T-helper 9 cell (primary cell): ENCODE data around the gene PRC1.

Source experiments
- DNase-seq: peaks from one replicate; pipeline ENCODE4 v3.0.0-alpha.2; 2020

PRC1 gene

DNA sequence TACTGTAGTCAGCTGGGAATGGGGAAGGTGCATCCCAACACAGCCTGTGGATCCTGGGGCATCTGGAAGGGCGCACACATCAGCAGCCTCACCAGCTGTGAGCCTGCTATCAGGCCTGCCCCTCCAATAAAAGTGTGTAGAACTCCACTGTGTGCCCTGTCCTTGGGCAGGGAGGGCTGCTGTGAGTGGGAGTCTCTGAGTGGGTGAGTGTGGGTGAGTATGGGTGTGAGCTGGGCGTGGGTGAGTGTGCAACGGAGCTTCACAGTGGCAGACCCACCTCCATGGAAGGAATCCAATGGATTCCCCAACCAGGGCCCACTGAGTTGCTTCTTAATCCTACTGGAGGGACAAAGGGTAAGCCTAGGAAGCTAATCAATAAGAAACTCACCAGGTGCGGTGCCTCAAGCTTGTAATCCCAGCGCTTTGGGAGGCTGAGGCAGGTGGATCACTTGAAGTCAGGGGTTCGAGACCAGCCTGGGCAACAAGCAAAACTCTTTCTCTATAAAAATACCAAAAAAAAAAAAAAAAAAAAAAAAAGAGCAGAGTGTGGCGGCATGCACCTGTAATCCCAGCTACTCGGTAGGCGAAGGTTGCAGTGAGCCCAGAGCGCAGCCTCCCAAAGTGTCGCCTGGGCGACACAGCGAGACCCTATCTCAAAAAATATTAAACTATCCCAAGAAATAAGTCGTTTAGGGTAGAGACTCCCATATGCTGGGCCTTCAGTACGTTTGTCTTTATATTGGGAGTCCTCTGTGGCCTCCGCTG, 40.2 kb downstream of the PRC1 start:
- no peak for DNase-seq

DNA sequence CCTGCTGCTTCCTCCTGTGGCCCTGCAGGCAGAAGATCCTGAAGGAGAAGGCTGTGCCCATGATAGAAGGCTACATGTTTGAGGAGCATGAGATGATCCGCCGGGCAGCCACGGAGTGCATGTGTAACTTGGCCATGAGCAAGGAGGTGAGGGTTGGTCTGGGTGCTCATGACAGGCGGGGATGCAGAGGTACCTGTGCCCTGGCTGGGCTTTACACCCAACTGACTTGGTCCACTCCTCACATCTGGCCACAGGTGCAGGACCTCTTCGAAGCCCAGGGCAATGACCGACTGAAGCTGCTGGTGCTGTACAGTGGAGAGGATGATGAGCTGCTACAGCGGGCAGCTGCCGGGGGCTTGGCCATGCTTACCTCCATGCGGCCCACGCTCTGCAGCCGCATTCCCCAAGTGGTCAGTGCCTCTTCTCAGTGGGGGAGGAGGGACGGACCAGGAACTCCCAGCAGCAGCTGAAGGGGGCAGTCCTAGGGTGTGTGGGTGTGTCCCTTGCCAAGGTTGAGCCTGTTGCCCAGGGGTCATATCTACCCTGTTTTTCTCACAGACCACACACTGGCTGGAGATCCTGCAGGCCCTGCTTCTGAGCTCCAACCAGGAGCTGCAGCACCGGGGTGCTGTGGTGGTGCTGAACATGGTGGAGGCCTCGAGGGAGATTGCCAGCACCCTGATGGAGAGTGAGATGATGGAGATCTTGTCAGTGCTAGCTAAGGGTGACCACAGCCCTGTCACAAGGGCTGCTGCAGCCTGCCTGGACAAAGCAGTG, 41.2 kb downstream of the PRC1 start:
- DNase-seq: no peak

DNA sequence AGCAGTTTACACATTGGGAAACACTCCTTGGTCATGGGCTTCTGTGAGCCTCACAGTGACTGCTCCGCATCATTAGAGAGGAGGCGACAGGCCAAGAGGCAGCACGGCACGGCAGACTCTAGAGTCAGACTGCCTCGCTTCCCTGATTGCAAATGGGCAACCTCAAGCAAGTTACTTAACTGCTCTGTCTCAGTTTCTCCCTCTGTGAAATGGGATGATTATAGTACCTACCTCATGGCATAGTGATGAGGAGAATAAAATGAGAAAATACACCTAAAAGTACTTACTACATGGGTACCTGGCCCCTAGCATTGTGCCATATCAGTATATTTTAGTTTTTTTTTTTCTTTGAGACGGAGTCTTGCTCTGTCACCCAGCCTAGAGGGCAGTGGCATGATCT, 43.7 kb downstream of the PRC1 start:
- DNase-seq: no peak

DNA sequence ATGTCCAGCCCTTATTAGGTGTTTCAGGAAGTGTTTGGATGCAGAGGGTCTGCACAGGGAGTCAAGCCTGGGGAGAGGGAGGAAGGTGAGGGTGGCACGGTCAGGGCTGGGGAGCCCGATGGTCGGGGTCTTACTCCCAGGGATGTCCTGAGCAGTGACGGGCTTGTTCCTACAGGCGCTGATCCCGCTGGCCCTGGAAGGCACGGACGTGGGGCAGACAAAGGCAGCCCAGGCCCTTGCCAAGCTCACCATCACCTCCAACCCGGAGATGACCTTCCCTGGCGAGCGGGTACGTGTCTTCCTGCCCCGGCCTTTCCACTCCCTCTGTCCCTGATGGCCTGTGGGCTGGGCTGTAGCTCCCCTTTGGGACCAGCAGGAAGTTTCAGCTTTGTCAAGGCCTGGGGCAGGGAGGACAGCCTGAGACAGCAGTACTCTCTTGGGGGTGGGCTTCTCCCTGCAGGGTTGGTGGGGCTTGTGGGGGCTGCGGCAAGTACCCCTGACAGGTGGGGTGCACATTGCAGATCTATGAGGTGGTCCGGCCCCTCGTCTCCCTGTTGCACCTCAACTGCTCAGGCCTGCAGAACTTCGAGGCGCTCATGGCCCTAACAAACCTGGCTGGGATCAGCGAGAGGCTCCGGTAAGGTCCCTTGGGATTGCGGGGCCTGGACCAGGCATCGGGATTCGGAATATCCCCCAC, 44.2 kb downstream of the PRC1 start:
- no peak for DNase-seq

DNA sequence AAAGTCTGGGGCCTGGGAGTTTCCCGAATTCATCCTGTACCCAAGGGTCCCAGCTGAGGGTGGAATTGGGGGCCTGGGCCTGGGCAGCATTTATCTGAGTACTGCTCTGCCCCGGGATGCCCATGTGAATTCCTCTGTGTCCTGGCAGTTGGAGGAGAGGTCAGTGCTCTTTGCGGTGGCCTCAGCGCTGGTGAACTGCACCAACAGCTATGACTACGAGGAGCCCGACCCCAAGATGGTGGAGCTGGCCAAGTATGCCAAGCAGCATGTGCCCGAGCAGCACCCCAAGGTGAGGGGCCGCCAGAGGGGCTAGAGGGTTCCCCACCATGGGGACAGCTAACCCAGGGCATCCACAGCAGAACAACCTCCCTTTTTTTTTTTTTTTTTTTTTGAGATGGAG, 45.8 kb downstream of the PRC1 start:
- no peak for DNase-seq

DNA sequence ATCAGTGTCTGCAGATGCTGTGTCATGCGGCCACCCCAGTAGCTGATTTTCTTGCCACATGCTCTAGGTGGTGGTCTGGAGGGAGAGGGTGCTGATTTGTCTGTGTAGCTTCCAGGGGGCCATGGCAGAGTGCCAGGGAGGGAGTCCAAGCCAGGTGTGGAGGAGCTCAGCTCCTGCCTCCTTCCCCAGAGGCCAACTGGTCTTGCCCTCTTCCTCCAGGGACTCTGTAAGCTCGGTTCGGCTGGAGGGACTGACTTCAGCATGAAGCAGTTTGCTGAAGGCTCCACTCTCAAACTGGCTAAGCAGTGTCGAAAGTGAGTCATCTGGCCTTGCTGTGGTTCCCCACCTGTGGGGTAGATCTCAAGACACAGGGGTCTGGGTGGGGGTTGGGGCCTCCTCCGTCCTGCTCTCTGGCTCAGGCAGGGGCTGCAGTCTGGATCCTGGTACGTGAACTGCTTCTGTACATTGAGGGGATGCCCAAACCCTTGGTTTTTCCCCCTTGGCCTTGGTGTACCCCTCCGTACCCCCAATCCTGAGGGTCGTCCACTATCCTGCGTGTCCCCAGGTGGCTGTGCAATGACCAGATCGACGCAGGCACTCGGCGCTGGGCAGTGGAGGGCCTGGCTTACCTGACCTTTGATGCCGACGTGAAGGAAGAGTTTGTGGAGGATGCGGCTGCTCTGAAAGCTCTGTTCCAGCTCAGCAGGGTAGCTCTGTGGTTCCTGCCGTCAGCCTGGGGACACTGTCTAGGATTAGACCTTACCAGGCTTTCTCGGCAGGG, 46.6 kb downstream of the PRC1 start:
- no peak for DNase-seq

DNA sequence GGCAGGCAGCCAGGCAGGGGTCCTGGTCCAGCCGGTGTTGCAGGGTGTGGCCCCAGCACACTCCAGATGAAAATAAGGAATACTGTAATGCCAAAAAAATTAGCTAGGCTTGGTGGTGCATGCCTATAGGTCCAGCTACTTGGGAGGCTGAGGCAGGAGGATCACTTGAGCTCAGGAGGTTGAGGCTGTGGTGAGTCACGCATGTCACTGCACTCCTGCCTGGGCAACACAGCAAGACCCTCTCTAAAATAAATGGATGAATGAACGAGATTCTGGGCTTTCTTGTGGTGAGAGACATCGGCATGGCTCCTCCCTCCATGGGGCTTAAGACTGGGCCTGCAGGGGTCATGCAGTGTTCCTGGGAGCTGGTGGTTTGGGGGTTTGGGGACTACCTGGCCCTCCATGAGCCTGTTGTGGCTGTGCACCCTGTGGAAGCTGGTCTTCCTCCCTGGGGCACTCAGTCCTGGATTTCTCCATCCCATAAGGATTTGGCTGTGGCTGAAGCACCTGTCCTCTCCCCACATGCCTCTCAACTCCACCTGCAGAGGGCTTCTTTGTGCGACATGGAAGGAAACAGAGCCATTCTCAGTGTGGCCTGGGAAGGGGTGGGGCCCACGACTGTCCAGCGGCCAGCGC, 47.3 kb downstream of the PRC1 start:
- no peak for DNase-seq

DNA sequence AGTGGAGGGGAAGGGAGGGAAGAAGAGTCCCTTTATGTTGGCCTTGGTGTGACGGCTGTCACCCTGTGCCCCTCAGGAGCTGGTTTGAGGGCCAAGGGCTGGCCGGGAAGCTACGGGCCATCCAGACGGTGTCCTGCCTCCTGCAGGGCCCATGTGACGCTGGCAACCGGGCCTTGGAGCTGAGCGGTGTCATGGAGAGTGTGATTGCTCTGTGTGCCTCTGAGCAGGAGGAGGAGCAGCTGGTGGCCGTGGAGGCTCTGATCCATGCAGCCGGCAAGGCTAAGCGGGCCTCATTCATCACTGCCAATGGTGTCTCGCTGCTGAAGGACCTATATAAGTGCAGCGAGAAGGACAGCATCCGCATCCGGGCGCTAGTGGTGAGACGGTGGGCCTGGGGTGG, 47.8 kb downstream of the PRC1 start:
- DNase-seq: no peak

DNA sequence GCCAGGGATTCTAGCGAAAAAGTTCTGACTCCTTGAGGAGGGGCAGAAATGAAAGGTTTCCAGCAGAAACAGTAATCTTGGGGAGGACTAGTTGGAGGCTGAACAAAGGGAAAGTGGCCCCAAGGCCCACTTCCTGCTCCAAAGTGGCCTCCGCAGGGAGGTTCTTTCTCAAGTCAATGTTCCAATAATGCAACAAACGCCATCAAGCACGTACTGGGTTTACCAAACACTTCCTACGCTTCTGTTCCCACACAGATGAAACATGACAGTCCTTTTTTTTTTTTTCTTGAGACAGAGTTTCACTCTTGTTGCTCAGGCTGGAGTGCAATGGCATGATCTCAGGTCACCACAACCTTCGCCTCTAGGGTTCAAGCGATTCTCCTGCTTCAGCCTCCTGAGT, 49.2 kb downstream of the PRC1 start:
- DNase-seq: no peak

DNA sequence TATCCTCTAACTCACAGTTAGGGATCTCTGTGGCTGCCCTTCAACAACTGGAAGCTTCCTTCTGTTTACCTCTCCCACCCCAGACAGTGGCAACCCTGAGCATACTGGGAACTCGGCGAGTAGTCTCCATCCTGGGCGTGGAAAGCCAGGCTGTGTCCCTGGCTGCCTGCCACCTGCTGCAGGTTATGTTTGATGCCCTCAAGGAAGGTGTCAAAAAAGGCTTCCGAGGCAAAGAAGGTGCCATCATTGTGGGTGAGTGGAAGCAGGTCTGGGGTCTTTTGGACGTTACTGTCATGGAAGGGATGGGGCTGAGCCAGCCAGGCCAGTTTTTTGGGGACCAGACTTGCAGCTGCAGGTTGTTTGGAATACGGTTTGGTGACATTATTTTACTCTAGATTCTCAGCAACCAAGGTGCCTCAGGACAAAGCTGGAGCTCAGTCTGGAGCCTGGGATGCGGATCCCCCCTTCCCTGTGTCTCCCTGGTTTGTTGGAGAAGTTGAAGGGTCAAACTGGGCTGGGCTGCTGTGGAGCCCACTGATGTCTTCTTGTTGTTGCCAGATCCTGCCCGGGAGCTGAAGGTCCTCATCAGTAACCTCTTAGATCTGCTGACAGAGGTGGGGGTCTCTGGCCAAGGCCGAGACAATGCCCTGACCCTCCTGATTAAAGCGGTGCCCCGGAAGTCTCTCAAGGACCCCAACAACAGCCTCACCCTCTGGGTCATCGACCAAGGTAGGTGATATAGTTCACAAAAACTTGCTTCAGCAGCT, 51.8 kb downstream of the PRC1 start:
- DNase-seq: no peak

DNA sequence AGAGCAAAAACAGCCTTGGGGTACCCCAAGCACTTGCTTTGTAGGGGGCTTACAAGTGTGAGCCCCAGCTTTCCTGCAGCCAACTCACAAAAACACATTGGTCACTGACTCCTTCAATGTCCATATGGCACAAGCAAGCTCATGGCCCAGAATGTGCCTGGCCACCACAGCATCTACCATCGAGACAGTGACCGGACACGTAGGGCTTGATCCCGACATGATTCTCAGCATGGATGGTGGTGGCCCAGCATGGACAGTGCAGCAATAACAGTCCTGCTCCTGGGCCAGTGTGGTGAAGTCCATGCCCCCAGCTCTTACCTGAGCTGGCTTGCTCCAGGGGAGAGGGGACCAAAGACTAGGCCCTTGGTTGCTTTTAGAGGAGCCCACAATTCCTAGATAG, 53.3 kb downstream of the PRC1 start:
- DNase-seq: no peak

DNA sequence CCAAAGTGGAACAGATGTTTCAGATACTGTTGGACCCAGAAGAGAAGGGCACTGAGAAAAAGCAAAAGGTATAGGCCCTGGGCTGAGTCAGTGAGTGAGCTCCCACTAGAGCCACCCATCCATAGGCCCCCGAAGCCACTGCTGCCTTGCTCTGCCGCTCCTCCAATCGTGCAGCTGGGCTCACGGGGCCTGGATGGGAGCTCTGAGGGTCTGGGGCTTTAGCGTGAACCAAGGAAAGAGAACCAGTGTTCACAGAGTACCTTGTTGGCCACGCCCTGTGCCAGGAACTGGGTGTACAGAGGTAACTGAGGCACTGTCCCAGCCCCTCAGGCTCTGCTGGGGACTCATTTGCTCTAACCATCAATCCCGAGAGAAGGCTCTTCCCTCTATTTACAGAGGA, 54.6 kb downstream of the PRC1 start:
- DNase-seq: no peak

DNA sequence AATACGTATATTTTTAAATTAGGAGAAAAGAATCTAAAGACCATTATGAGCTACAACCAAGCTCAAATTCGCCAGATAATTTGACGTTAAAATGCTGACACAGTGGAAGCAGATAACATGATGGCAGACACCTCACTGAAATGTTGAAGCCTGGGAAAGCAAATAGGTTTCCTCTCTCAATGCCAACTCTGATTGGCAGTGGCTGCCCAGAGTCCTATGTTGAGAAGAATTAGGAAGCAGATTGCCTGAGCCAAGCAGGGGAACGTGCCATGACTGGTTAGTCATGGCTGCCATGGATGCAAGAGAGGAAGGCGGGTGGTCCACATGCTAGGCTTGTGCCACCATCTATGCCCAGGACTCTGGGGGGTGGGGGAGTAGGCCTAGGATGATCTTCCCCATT, 56.1 kb downstream of the PRC1 start:
- no peak for DNase-seq

DNA sequence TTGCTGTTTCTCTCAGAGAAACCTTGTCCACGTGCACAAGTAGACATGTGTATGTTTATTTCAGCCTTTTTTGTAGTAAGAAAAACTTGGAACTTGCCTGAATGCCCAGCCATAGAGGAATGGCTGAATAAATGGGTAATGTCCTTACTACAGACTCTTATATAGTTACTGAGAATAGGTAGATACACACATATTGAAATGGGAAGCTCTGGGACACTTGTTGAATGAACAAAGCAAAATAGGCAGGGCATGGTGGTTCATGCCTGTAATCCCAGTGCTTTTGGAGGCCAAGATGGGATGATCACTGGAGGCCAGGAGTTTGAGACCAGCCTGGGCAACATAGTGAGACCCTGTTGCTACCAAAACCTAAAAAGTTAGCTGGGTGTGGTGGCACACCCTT, 57.5 kb downstream of the PRC1 start:
- DNase-seq: no peak

DNA sequence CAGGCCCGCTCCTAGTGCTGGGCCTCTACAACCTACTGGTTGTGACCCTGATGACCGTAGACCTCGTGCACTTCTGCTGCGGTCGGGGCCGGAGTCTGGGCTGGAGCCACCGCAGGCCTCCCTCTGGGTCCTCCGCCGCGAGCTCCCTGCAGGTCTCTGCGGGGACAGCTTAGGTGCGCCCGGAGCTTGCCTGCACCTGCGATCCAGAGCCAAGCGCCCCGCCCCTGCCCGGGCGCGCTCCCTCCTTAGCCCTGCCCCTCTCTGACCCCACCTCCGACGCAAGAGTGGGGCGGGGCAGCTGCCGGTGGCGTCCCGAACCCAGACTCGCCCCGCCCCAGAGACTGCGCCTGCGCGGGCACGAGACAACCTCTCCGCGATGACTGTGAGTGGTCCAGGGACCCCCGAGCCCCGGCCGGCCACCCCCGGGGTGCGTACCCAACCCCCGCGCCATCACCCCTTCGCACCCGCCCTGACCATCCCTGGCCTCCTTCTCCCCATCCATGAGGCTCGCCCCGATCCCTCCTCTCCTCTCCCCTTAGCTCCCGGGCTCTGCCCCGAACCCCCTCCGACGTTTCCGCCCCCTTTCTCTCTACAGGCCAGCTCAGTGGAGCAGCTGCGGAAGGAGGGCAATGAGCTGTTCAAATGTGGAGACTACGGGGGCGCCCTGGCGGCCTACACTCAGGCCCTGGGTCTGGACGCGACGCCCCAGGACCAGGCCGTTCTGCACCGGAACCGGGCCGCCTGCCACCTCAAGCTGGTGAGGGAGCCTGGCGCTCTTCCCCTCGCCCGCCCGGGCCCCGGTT, 59.2 kb downstream of the PRC1 start, which contains the start of gene UNC45A:
UNC45A (plus strand) TSS at position 337 of the 803 bp plus-strand sequence; CDS start at position 377, 40 bp downstream.
- DNase-seq: peak; percentile 97

DNA sequence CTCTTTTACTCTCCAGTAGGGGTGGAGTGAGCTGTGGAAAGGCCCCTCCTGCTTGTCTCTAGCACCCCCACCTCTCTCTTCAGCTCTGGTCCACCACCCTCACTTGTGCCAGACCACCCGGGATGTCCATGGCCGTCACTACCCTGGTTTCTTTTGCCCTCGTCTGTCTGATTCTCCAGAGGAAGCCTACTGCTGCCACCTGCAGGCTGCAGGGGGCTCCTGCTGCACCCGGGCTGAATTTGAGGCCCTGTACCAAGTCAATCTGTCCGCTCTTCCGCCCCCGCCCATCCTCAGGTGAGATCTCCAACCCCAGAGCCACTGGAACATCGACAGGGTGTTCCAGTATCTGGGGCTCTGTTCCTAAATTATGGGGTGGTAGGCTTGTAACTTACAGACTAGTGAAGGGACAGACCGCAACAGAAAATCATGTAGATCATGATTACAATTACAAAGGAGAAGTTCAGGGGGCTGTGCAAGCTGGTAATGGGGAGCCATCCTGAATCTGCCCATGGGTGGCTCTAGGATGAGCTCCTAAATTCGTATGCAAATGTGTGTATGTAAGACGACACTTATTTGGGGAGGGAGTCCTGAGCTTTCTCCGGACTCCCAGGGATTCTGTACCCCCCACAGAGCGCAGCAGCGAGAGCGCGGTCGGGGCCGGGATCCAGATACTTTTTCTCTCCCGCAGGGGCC, 59.9 kb downstream of the PRC1 start:
- DNase-seq: peak; percentile 74

DNA sequence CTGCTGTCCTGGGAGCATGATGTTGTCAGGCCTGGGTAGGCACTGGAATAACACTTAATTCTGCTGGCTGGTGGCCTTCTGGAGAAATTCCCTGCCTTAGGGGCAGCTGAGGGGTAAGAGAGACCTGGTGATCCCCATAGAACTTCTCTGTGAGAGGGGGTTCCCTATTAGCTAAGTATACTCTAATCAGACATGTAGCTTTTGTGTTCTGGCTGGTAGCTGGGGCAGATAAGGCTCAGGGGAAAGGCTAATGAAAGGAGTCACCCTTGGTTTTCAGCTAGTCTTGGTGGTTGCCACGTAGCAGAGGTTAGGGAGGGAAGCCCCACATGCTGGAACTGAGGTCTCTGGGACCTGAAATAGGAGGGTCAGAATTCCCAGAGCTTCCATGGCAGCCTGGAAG, 61.0 kb downstream of the PRC1 start:
- no peak for DNase-seq

DNA sequence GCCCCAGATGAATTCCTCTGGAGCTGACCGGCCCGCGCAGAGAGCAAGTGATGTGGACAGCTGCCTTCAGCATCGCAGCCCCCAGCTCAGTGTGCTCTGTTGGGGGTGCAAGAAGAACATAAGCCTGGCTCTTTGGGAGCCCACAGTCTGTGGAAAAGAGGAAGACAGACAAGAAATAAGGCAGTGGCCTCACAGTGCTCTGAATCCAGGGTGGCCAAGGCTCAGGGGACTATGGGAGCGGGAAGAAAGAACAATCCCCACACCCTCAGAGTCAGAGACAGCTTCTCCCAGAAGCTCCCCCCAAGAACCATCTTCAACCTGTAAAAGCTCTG, 61.7 kb downstream of the PRC1 start:
- DNase-seq: no peak

DNA sequence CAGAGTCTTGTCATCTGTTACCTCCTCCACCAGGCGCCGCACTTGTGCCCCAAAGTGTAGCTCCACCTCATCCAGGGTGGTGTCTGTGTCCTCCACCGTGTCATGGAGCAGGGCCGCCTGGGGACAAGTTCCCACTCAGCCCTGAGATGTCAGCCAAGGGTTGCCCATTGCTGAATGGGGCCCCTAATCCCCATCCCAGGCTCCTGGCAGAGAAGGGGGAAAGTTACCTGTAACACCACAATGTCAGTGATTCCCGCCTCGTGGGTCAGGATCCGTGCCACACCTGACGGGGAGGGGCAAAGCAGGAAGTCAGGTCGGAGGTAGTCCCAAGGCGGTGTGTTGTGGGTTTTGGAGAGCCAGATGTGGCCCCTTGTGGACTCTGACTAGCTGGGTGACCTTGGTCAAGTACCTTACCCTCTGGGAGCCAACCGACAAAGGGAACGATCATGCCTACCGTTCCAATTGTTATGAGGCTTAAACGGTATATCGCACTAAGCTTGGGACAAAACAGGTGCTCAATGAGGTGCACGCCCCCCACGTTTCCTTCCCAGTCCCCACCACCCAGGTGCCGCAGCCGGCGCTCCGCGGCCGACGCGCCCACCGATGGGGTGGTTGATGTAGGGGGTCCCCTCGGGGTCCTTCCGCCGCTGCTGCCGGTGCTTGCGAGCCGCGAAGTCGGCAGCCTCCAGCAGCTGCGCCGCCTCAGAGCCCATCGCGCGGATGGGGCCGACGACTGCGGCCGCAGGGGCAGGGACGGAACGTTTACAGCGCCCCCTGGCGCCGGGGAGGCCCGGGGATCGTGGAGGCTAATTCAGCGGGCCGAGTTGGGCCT, 62.3 kb downstream of the PRC1 start, which contains the start of gene HDDC3:
HDDC3 (minus strand) TSS at position 722 of the 832 bp plus-strand sequence; CDS start at position 713, 9 bp downstream.
- DNase-seq: peak; percentile 94
